GM19397 (cell line): ENCODE measurements around the gene MX1.

Experiments used
- ATAC-seq: cut with Tn5 transposase; IDR thresholded peaks from one replicate; pipeline ENCODE4 v1.9.1; 2021; ENCODE audit warnings: mild to moderate bottlenecking, moderate library complexity; ENCODE audit not compliant: unreplicated experiment

Gene MX1

GRCh38 chr21:41488080-41488479, 62.0 kb downstream of the MX1 start:
- no peak for ATAC-seq

- no peak for ATAC-seq
These were observed 63.3 kb downstream of the MX1 start for GRCh38 chr21:41489329-41489728.

GRCh38 chr21:41490330-41490729, 64.3 kb downstream of the MX1 start:
- no peak for ATAC-seq

- ATAC-seq, result no peak
These were observed 65.4 kb downstream of the MX1 start for GRCh38 chr21:41491412-41491811.

GRCh38 chr21:41494242-41494641, 68.2 kb downstream of the MX1 start:
- ATAC-seq, result no peak

- ATAC-seq, result no peak
These were observed 71.0 kb downstream of the MX1 start for GRCh38 chr21:41497008-41497407.

GRCh38 chr21:41497788-41498187, 71.7 kb downstream of the MX1 start:
- ATAC-seq, result no peak

GRCh38 chr21:41499920-41500319, 73.9 kb downstream of the MX1 start:
- no peak for ATAC-seq

GRCh38 chr21:41500363-41500762, 74.3 kb downstream of the MX1 start:
- no peak for ATAC-seq

GRCh38 chr21:41500931-41501381, 74.9 kb downstream of the MX1 start:
- no peak for ATAC-seq

- ATAC-seq, result no peak
These were observed 75.9 kb downstream of the MX1 start for GRCh38 chr21:41501919-41502318.

GRCh38 chr21:41503331-41503730, 77.3 kb downstream of the MX1 start:
- ATAC-seq, result no peak

GRCh38 chr21:41504030-41504429, 78.0 kb downstream of the MX1 start:
- no peak for ATAC-seq

- ATAC-seq, result no peak
These were observed 80.1 kb downstream of the MX1 start for GRCh38 chr21:41506005-41506594.

GRCh38 chr21:41506611-41507520, 80.8 kb downstream of the MX1 start:
- ATAC-seq, result no peak

- ATAC-seq, result no peak
These were observed 81.7 kb downstream of the MX1 start, which contains the start of gene TMPRSS2 for GRCh38 chr21:41507521-41508414. Gene TMPRSS2, minus strand, starts transcription at chr21:41508158. Its CDS starts 10,025 bp downstream, at chr21:41498133.

GRCh38 chr21:41508415-41509144, 82.5 kb downstream of the MX1 start:
- no peak for ATAC-seq
